ENCODE data around the gene RACGAP1.

RACGAP1 gene

GRCh38 chr12:49969027-49969426 is 56.3 kb downstream of the RACGAP1 start:
- Histone ChIP-seq H3K9me3 (no peaks in the 10 kb centered on the region), H3K27ac (no peak overlapping the region), H3K27me3 (peaks cover 81% of the 10 kb centered on the region), H3K36me3 (no peaks in the 10 kb centered on the region), H3K4me3 (ENCODE audit: low read depth in 1 of 2, low read length in 1 of 2) (no peak overlapping the region), H3K4me1 (ENCODE audit: control insufficient read depth in 1 of 2, insufficient read depth in 1 of 2, low read depth in 1 of 2, low read length in 1 of 2) (peaks cover 10 to 22% of the 10 kb centered on the region in 2 experiments)
- TF ChIP-seq CTCF (IDR thresholded peaks at IDR 0.05): no peak

GRCh38 chr12:49968471-49968870 is 56.8 kb downstream of the RACGAP1 start:
- H3K4me3 ChIP-seq (ENCODE audit: low read depth in 1 of 2, low read length in 1 of 2): no peak overlapping the region
- peaks cover 87% of the 10 kb centered on the region for H3K27me3 ChIP-seq
- TF ChIP-seq CTCF (IDR thresholded peaks at IDR 0.05): no peak
- H3K9me3 ChIP-seq: no peaks in the 10 kb centered on the region
- no peak overlapping the region for H3K27ac ChIP-seq
- peaks cover 10 to 22% of the 10 kb centered on the region in 2 experiments for H3K4me1 ChIP-seq (ENCODE audit: control insufficient read depth in 1 of 2, insufficient read depth in 1 of 2, low read depth in 1 of 2, low read length in 1 of 2)
- no peaks in the 10 kb centered on the region for H3K36me3 ChIP-seq

GRCh38 chr12:49967777-49968250 is 57.5 kb downstream of the RACGAP1 start:
- H3K27ac ChIP-seq: no peak overlapping the region
- peaks cover 10 to 22% of the 10 kb centered on the region in 2 experiments for H3K4me1 ChIP-seq (ENCODE audit: control insufficient read depth in 1 of 2, insufficient read depth in 1 of 2, low read depth in 1 of 2, low read length in 1 of 2)
- peak overlapping the region; percentile 66 to 76 for H3K4me3 ChIP-seq (ENCODE audit: low read depth in 1 of 2, low read length in 1 of 2)
- H3K9me3 ChIP-seq: no peaks in the 10 kb centered on the region
- H3K36me3 ChIP-seq: no peaks in the 10 kb centered on the region
- TF ChIP-seq CTCF (IDR thresholded peaks at IDR 0.05): no peak
- peaks cover 93% of the 10 kb centered on the region for H3K27me3 ChIP-seq

- no peaks in the 10 kb centered on the region for H3K36me3 ChIP-seq
- H3K27me3 ChIP-seq: peaks cover 94% of the 10 kb centered on the region
- no peak overlapping the region for H3K27ac ChIP-seq
- peak overlapping the region; percentile 66 to 76 for H3K4me3 ChIP-seq (ENCODE audit: low read depth in 1 of 2, low read length in 1 of 2)
- TF ChIP-seq CTCF (IDR thresholded peaks at IDR 0.05): peak; percentile 95
- no peaks in the 10 kb centered on the region for H3K9me3 ChIP-seq
- peaks cover 10 to 22% of the 10 kb centered on the region in 2 experiments for H3K4me1 ChIP-seq (ENCODE audit: control insufficient read depth in 1 of 2, insufficient read depth in 1 of 2, low read depth in 1 of 2, low read length in 1 of 2)
Measured at GRCh38 chr12:49967042-49967776, 58.1 kb downstream of the RACGAP1 start.

GRCh38 chr12:49966511-49967041 is 58.7 kb downstream of the RACGAP1 start:
- Histone ChIP-seq H3K36me3 (no peaks in the 10 kb centered on the region), H3K27me3 (peaks cover 95% of the 10 kb centered on the region), H3K4me3 (ENCODE audit: low read depth in 1 of 2, low read length in 1 of 2) (no peak overlapping the region), H3K4me1 (ENCODE audit: control insufficient read depth in 1 of 2, insufficient read depth in 1 of 2, low read depth in 1 of 2, low read length in 1 of 2) (peaks cover 10 to 22% of the 10 kb centered on the region in 2 experiments), H3K27ac (no peak overlapping the region), H3K9me3 (no peaks in the 10 kb centered on the region)
- no peak for TF ChIP-seq CTCF (IDR thresholded peaks at IDR 0.05)

All from neutrophil (primary cell).